ENCODE results near the gene SORCS2.

DNA sequence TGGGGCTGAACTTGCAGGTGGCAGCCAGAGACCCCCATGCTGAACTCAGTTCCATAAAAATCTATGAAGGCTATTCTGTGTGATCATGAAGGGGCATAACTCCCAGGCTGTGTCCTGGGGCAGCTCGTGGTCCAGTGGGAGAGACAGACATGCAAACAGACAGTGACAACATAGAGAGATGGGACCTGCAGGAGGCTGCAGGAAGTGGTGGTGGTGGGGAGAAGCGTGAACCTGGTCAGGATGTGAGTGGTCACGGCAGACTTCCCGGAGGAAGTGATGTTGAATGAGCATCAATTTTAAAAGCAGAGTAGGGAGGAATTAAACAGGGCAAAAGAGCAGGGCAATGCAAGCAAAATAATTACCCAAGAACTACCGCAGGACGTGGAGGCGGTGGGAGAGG lies 23.2 kb upstream of the SORCS2 start:
- no peak for TF ChIP-seq EZH2 (IDR thresholded peaks at IDR 0.05; ENCODE audit: insufficient read depth, low read length)
- TF ChIP-seq, protein P1, sequence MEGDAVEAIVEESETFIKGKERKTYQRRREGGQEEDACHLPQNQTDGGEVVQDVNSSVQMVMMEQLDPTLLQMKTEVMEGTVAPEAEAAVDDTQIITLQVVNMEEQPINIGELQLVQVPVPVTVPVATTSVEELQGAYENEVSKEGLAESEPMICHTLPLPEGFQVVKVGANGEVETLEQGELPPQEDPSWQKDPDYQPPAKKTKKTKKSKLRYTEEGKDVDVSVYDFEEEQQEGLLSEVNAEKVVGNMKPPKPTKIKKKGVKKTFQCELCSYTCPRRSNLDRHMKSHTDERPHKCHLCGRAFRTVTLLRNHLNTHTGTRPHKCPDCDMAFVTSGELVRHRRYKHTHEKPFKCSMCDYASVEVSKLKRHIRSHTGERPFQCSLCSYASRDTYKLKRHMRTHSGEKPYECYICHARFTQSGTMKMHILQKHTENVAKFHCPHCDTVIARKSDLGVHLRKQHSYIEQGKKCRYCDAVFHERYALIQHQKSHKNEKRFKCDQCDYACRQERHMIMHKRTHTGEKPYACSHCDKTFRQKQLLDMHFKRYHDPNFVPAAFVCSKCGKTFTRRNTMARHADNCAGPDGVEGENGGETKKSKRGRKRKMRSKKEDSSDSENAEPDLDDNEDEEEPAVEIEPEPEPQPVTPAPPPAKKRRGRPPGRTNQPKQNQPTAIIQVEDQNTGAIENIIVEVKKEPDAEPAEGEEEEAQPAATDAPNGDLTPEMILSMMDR (IDR thresholded peaks at IDR 0.05; ENCODE audit: insufficient read depth, low read depth, low read length) = no peak

Data from astrocyte (in vitro differentiated cells and primary cell).